Mesenchymal stem cell (in vitro differentiated cells and primary cell): Measurements from ENCODE around the gene EXOC6.
A peak's percentile ranks its signal among the peaks of the same experiment; 100 is the strongest.

Experiments used
- DNase-seq: peaks from one replicate; pipeline ENCODE4 v3.0.0-alpha.2; 2013
- H2AFZ ChIP-seq: one replicate; pipeline ENCODE4 v1.6.1; 2013; ENCODE audit warnings: low read depth, mild to moderate bottlenecking, control low read depth, inconsistent platforms, low read length, moderate library complexity
- H2AK5ac ChIP-seq: 2 replicates; pipeline ENCODE4 v1.6.1; 2013; ENCODE audit warnings: low read length, moderate library complexity, mild to moderate bottlenecking, inconsistent platforms; ENCODE audit not compliant: severe bottlenecking
- H2BK120ac ChIP-seq: one replicate; pipeline ENCODE4 v1.6.1; 2013; ENCODE audit warnings: low read depth, mild to moderate bottlenecking, inconsistent platforms, low read length, moderate library complexity
- H2BK12ac ChIP-seq, 2 experiments: one replicate each; pipeline ENCODE4 v1.6.1; 2013; ENCODE audit warnings: inconsistent platforms in 2 of 2, low read length in 2 of 2, mild to moderate bottlenecking in 2 of 2, moderate library complexity in 2 of 2, control low read depth in 1 of 2
- H2BK15ac ChIP-seq: one replicate; pipeline ENCODE4 v1.6.1; 2013; ENCODE audit warnings: mild to moderate bottlenecking, low read depth, inconsistent platforms; ENCODE audit not compliant: poor library complexity, severe bottlenecking
- H2BK5ac ChIP-seq: 2 replicates; pipeline ENCODE4 v1.6.1; 2013; ENCODE audit warnings: low read depth, mild to moderate bottlenecking, low read length, control low read depth, inconsistent platforms; ENCODE audit not compliant: poor library complexity, severe bottlenecking
- H3K14ac ChIP-seq, 2 experiments: one replicate each; pipeline ENCODE4 v1.6.1; 2013; ENCODE audit warnings: inconsistent platforms in 2 of 2, low read length in 2 of 2, control low read depth in 1 of 2, mild to moderate bottlenecking in 1 of 2, moderate library complexity in 1 of 2
- H3K18ac ChIP-seq, 2 experiments: one replicate each; pipeline ENCODE4 v1.6.1; 2013; ENCODE audit warnings: inconsistent platforms in 2 of 2, low read length in 2 of 2, control low read depth in 1 of 2, low read depth in 1 of 2, mild to moderate bottlenecking in 1 of 2
- H3K23ac ChIP-seq, 2 experiments: one replicate each; pipeline ENCODE4 v1.6.1; 2013; ENCODE audit warnings: inconsistent platforms in 2 of 2, low read length in 2 of 2, mild to moderate bottlenecking in 2 of 2, moderate library complexity in 2 of 2, control low read depth in 1 of 2
- H3K27ac ChIP-seq: 2 replicates; pipeline ENCODE4 v1.5.1; 2013; ENCODE audit warnings: mild to moderate bottlenecking, moderate library complexity, low read length, control low read depth, inconsistent platforms; ENCODE audit not compliant: poor library complexity, severe bottlenecking
- H3K27me3 ChIP-seq, 2 experiments: 2 replicates each; pipeline versions ENCODE4 v1.6.1 to v1.7.0; 2013; ENCODE audit warnings: low read length in 2 of 2, mild to moderate bottlenecking in 2 of 2, moderate library complexity in 2 of 2, control low read depth in 1 of 2, inconsistent platforms in 1 of 2; ENCODE audit not compliant: control insufficient read depth in 1 of 2, insufficient read depth in 1 of 2
- H3K36me3 ChIP-seq, 2 experiments: 2 replicates each; pipeline versions ENCODE4 v1.6.1 to v1.7.0; 2013; ENCODE audit warnings: low read length in 2 of 2, control low read depth in 1 of 2, inconsistent platforms in 1 of 2, low read depth in 1 of 2, mild to moderate bottlenecking in 1 of 2; ENCODE audit not compliant: insufficient read depth in 2 of 2, control insufficient read depth in 1 of 2
- H3K4ac ChIP-seq, 2 experiments: one replicate each; pipeline ENCODE4 v1.6.1; 2013; ENCODE audit warnings: inconsistent platforms in 2 of 2, low read length in 2 of 2, mild to moderate bottlenecking in 2 of 2, moderate library complexity in 2 of 2, control low read depth in 1 of 2, low read depth in 1 of 2
- H3K4me1 ChIP-seq: 2 replicates; pipeline ENCODE4 v1.6.1; 2013; ENCODE audit warnings: low read depth, low read length, control low read depth; ENCODE audit not compliant: control insufficient read depth, insufficient read depth
- H3K4me2 ChIP-seq: 2 replicates; pipeline ENCODE4 v1.6.1; 2013; ENCODE audit warnings: low read length, mild to moderate bottlenecking, inconsistent platforms; ENCODE audit not compliant: poor library complexity, severe bottlenecking
- H3K4me3 ChIP-seq, 2 experiments: 2 replicates each; pipeline versions ENCODE4 v1.5.1 to v1.7.0; 2013; ENCODE audit warnings: low read length in 2 of 2, mild to moderate bottlenecking in 2 of 2, control low read depth in 1 of 2, low read depth in 1 of 2; ENCODE audit not compliant: insufficient read depth in 1 of 2
- H3K79me1 ChIP-seq: replicated peaks from 2 replicates; pipeline ENCODE4 v1.6.1; 2013; ENCODE audit warnings: mild to moderate bottlenecking, control low read depth, low read length, inconsistent platforms; ENCODE audit not compliant: poor library complexity, severe bottlenecking
- H3K9ac ChIP-seq: 2 replicates; pipeline ENCODE4 v1.7.0; 2013; ENCODE audit warnings: mild to moderate bottlenecking, low read length, moderate library complexity
- H3K9me3 ChIP-seq: 2 replicates; pipeline ENCODE4 v1.7.0; 2013; ENCODE audit warnings: mild to moderate bottlenecking, low read length; ENCODE audit not compliant: control insufficient read depth
- H4K8ac ChIP-seq: one replicate; pipeline ENCODE4 v1.6.1; 2013; ENCODE audit warnings: inconsistent platforms, mild to moderate bottlenecking, low read length, moderate library complexity
- H4K91ac ChIP-seq: one replicate; pipeline ENCODE4 v1.6.1; 2013; ENCODE audit warnings: mild to moderate bottlenecking, low read length, inconsistent platforms
- WGBS: methylation state at CpG from one replicate; pipeline ENCODE4 v1.1.7; 2013; ENCODE audit warnings: mixed read lengths; 5-methylcytosine and 5-hydroxymethylcytosine counted together

The EXOC6 gene

DNA sequence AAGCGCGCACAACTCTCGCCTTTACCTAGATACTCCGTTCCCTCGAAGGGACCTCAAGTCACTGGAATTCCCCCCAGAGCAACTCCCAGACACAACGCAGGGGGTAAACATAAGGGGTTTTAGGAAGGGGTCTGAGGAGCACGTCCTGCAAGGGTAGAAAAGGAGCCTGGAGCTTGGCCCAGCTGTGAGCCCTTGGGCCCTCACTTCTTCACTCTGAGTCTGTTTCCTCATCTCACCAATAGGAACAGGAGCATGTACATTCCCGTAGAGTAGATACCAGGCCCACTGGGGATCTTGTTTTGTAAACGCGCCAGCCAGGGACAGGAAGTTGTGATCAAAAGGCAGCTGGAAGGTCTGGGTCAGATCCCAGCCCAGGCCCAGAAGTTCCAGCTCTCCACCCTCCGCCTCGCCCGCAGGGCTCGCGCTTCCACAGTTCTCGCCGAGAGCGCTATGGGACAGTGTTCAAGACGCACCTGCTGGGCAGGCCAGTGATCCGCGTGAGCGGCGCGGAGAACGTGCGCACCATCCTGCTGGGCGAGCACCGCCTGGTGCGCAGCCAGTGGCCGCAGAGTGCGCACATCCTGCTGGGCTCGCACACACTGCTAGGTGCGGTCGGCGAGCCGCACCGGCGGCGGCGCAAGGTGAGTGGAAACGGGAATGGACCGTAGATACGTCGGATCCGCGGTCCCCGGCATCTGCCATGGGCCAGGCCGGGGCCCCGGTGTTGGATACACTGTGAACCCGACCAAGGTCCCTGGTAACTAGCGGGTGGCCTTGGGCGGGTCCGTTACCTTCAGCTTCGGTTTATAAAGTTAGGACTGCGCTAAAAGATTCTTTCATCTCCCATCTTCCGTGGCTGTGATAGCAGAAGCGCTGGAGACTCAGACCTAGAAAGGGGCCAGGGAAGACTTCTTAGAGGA, 213.5 kb downstream of the EXOC6 start:
- H3K18ac ChIP-seq, result no peak overlapping the region
- peaks cover 32% of the 10 kb centered on the region for H3K4me1 ChIP-seq
- H2BK120ac ChIP-seq, result no peak overlapping the region
- H2AK5ac ChIP-seq, result no peak overlapping the region
- H2BK12ac ChIP-seq, result no peak overlapping the region
- no peak overlapping the region for H3K9ac ChIP-seq
- no peak overlapping the region for H4K91ac ChIP-seq
- H3K27me3 ChIP-seq, result peaks cover 71 to 82% of the 10 kb centered on the region in 2 experiments
- H3K9me3 ChIP-seq, result no peaks in the 10 kb centered on the region
- H3K14ac ChIP-seq, result no peak overlapping the region
- H3K27ac ChIP-seq, result no peak overlapping the region
- H3K4me3 ChIP-seq, result peak overlapping the region in 1 of 2 experiments; percentile 63
- H2BK5ac ChIP-seq, result no peak overlapping the region
- no peak for DNase-seq
- no peak overlapping the region for H3K23ac ChIP-seq
- H3K36me3 ChIP-seq, result peaks cover 0 to 3% of the 10 kb centered on the region in 2 experiments
- no peak overlapping the region for H3K4ac ChIP-seq
- no peaks in the 10 kb centered on the region for H3K79me1 ChIP-seq
- no peak overlapping the region for H4K8ac ChIP-seq
- H2BK15ac ChIP-seq, result no peak overlapping the region
- no peak overlapping the region for H2AFZ ChIP-seq
- H3K4me2 ChIP-seq, result peak overlapping the region; percentile 67
- 11% methylated on average over 51 of the region's 57 CpGs for WGBS

DNA sequence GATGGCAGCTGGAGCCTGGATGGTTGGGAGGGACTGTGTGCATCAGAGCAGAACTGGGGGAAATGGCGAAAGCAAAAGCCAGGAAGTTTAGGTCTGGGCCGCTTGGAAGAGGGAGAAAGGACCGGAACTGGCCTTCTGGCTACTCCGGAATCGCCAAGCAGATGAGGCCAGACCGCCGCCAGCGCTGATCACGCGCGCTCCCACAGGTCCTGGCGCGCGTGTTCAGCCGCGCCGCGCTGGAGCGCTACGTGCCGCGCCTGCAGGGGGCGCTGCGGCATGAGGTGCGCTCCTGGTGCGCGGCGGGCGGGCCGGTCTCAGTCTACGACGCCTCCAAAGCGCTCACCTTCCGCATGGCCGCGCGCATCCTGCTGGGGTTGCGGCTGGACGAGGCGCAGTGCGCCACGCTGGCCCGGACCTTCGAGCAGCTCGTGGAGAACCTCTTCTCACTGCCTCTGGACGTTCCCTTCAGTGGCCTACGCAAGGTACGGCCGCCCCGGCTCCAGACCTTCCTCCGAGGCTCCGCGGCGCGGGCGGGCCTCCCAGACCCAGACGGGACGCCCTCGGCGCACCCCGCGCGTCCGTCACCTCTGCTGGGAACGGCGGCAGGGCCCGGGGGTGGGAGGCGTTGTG, 214.3 kb downstream of the EXOC6 start:
- Histone ChIP-seq H3K4me3 (peak overlapping the region; percentile 38 to 63), H3K4ac (no peak overlapping the region), H3K36me3 (peaks cover 0 to 3% of the 10 kb centered on the region in 2 experiments), H3K9me3 (no peaks in the 10 kb centered on the region), H2AK5ac (no peak overlapping the region), H3K9ac (no peak overlapping the region), H2BK15ac (no peak overlapping the region), H2AFZ (no peak overlapping the region), H3K23ac (peak overlapping the region in 1 of 2 experiments; percentile 65), H3K14ac (peak overlapping the region in 1 of 2 experiments; percentile 36), H2BK5ac (no peak overlapping the region), H3K27ac (no peak overlapping the region), H2BK120ac (no peak overlapping the region), H3K27me3 (peaks cover 78 to 90% of the 10 kb centered on the region in 2 experiments), H3K4me1 (peaks cover 32% of the 10 kb centered on the region), H3K4me2 (peak overlapping the region; percentile 67), H2BK12ac (no peak overlapping the region), H4K91ac (no peak overlapping the region), H3K18ac (no peak overlapping the region), H4K8ac (no peak overlapping the region), H3K79me1 (no peaks in the 10 kb centered on the region)
- 4% methylated on average over 60 of the region's 68 CpGs for whole genome bisulfite sequencing
- DNase-seq, result no peak

DNA sequence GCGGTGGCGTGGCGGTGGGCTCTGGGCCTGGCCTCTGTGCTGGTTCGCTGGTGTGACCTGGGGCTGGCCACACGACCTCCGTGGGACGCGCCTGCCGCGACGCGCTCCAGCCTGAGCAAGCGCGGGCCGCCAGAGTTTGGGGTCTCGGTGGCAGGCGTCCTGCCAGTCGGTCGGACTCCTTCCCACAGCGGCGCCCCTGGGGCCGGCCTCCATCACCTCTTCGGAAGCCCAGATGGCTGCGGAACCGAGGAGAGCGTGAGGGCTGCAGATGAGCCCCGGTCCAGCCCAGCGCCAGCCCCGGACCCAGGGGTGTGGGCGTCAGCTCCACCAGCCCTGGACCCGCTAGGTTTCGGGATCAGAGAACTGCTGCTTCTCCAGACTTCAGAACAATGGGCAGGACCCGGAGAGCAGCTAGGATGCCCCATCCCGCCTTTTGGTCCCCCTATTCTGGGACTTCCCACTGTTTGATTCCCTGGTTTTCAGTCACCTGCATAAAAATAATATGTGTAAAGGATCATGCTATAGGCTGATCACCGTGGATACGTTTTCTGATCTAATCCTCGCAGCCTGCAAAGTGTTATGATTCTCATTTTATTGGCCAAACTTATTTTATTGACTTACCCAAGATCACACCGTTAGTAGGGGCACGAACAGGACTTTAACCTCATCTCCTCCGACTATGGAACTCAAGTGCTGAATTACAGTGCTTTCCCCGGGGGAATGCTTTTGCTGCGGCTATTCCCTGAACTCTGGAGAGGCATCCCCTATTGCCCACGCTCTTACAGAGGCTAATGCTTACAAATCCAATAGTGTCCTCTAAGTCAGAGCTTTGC, 215.0 kb downstream of the EXOC6 start:
- Histone ChIP-seq H2BK5ac (no peak overlapping the region), H2BK15ac (no peak overlapping the region), H3K18ac (no peak overlapping the region), H2AK5ac (no peak overlapping the region), H3K9me3 (no peaks in the 10 kb centered on the region), H3K9ac (no peak overlapping the region), H2AFZ (no peak overlapping the region), H4K8ac (no peak overlapping the region), H3K27ac (no peak overlapping the region), H3K23ac (peak overlapping the region in 1 of 2 experiments; percentile 65), H3K4me3 (peak overlapping the region in 1 of 2 experiments; percentile 38), H3K4ac (no peak overlapping the region), H3K4me2 (no peak overlapping the region), H3K14ac (peak overlapping the region in 1 of 2 experiments; percentile 36), H2BK12ac (no peak overlapping the region), H4K91ac (no peak overlapping the region), H3K36me3 (peaks cover 0 to 3% of the 10 kb centered on the region in 2 experiments), H3K79me1 (no peaks in the 10 kb centered on the region), H3K27me3 (peaks cover 86 to 98% of the 10 kb centered on the region in 2 experiments), H2BK120ac (no peak overlapping the region), H3K4me1 (peaks cover 36% of the 10 kb centered on the region)
- DNase-seq, result no peak
- 17% methylated on average over 42 of the region's 43 CpGs for WGBS
